Measurements from ENCODE around the gene TSPAN3.
A peak's percentile ranks its signal among the peaks of the same experiment; 100 is the strongest.

TSPAN3 gene

DNA sequence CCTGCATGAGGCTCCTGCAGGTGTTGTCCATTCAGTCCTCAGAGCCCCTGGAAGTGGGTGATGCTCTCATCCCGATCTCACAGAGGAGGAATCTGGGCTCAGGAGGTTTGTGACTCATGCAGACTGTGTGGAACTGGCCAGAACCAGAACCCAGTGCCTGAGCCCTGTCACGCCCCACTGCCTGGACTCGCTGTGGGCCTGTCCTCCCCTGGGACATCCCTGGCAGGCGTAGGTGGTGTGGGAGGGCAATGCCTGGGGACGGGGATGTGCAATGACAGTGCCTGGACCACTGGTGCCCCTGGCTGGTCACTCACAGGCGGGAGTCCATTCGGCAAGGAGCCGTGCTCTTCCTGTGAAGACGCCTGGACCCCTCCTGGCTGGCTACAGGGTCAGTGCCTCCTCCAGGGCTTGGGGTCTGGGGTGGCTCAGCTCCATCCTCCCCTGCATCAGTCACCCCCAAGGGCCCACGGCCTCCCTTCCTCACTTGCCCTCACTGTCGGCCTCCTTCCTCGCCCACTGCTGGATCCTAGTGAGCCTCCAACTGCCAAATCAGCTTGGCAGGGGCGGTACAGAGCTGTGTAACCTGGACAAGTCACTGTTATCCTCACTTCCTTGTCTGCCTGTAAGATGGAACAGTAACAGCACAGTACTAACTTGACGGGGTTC, 61.1 kb downstream of the TSPAN3 start:
- no peak for DNase-seq (ENCODE audit: low read depth in 2 of 2)

DNA sequence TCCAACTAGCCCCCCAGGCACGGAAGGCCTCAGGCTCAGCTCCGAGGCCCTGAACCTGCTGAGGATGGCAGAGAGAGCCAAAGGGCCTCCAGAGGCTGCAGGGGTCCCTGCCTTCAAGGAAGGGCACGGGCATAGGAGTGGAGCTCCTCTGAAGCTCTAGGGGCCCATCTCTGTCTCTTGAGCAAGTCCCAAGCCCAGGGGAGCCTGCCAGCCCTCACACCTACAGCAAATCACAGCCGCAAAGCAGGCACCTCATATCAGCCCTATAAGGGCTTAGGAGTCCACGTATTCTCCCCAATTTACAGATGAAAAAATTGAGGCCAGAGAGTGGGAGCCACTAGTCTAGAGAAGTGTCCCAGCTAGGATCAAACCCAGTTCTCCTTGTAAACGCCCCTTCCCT, 61.7 kb downstream of the TSPAN3 start:
- no peak for DNase-seq (ENCODE audit: low read depth in 2 of 2)

GRCh38 chr15:77004189-77004588, 66.7 kb downstream of the TSPAN3 start:
- DNase-seq (ENCODE audit: low read depth in 2 of 2): no peak

GRCh38 chr15:77002954-77003912, 67.7 kb downstream of the TSPAN3 start:
- DNase-seq (ENCODE audit: low read depth in 2 of 2): no peak

DNA sequence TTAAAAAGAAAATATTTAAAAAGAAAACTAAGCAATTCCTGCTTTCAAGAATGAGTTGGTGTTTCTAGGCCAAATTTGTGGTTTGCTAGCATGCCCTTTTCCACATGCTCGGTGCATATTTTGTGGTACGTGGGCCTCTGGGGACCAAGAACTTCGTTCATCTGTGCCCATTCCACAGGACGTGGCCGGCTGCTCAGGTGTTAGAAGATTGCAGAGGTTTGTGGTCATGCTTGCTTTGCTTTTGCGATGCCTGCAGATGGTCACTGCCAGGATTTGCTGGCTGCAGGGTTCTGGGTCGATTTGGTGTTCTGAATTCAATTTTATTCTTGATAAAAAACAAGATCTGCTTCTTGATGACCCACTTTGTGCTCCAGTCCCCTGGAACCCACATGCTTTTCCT, 68.5 kb downstream of the TSPAN3 start:
- DNase-seq (ENCODE audit: low read depth in 2 of 2): no peak

- DNase-seq (ENCODE audit: low read depth in 2 of 2): no peak
Observed at GRCh38 chr15:77001966-77002365, 68.9 kb downstream of the TSPAN3 start.

DNA sequence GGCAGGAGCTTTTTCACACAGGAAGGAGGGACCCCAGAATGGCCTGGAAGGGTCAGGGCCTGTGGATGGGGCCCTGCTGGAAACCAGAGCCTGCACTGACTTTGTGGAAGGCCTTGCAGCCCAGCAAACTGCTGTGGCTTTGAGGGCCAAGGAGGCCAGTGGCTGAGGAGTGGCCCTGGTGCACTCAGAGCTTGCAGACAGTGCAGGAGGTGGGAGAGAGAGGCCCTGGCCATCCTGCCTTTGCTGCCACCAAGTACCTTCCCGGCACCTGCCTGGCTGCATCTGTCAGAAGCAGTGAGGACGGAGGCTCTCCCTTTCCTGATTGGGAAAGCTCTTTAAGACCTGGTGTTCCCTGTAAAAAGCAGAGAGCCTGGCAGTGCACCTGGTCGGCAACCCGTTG, 69.6 kb downstream of the TSPAN3 start:
- DNase-seq (ENCODE audit: low read depth in 2 of 2): no peak

GRCh38 chr15:76999996-77000395, 70.9 kb downstream of the TSPAN3 start:
- no peak for DNase-seq (ENCODE audit: low read depth in 2 of 2)

DNA sequence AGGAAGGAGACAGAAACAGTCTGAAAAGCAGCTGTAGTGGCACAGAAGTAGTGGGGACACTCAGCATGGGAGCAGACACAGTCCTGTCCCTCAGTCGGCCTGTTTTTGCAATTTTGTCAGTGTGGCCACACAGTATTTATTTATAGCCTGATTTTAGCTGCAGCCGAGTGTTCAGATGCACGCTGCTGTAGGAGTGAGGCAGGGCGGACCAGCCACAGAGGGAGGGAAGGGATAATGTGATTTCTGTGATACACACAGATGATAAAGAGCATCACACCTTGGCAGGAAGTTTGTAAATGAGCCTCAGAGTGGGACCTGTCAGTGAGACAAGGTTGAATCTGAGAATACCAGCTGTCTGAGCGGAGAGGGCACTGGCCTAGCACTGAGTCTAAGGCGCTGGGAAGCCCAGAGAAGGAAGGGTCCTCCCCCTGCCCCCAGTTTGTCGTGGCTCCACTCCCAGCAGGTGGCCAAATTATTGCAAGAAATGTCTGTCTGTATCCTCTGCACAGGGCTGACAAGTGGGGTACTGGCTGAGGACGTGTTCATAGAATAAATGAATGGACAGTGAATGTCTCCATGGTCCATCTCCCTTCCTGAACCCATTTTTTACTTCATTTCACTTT, 72.1 kb downstream of the TSPAN3 start:
- no peak for DNase-seq (ENCODE audit: low read depth in 2 of 2)

- DNase-seq (ENCODE audit: low read depth in 2 of 2): peak in 1 of 2 donors; percentile 37
Observed at GRCh38 chr15:76996526-76997401, 74.1 kb downstream of the TSPAN3 start.

DNA sequence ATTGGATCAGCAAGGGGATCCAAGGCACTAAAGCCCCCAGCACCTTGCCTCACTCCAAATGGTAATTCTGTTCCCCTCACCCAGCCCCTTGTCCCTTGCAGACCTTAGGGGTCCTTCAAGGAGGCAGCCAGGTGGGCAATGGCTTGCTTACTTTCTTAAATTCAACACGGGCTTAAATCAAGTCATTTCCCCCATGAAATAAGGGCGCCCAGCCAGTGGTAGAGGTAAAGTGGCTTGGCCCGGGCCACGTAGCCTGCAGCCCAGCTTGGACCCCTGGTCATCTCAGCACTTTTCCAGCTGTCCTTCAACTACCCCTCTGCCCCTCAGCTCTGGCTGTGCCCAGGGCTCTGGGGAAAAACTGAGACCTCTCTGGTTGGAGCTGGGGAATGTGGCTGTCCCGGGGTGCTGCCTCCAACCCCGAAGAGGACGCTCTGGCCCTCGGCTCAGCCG, 74.8 kb downstream of the TSPAN3 start:
- no peak for DNase-seq (ENCODE audit: low read depth in 2 of 2)

DNA sequence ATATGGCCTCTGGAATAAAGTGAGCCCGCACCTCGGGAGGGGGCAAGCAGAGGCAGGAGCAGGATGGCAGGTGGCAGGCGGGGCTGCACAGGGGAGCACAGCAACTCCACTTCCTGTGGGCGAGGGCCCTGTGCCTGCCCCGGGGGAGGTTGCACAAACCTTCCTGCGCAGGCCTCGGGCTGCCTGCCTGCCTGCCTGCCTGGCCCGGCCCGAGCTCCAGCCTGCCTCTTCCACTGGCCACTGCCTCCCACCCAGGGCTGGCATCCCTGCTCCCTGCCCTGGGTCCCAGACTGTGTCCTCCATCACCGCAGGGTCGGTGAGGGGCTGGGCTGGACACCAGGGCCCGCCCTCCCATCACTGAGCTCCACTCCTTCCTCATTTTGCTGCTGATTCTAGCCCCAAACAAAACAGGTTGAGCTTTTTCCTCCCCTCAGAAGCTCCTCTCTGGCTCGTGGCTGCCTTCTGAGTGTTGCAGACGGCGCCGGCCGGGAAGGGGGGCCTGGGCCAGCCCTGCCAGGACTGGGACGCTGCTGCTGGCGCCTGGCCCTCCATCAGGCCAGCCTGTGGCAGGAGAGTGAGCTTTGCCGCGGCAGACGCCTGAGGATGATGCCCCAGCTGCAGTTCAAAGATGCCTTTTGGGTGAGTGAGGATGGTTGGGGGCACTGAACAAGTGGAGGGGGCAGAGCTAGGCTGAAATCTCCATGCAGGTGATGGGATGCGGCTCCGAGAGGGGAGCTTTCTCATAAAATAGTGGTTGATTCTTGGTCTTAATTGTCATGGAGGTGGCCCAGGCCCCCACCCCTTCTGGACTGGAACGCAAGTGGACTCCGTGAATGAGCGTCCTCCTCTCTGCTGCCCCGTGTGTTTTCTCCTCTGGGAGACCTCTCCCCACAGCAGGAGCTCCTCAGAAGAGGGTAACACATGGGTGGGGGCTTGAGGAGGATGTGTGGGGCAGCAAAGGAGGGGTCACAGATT, 75.7 kb downstream of the TSPAN3 start, which contains the start of gene PSTPIP1:
Gene PSTPIP1 (plus strand): TSS at position 156 of the 975 bp plus-strand sequence. CDS start 448 bp downstream, at position 604.
- peak in 1 of 2 donors; percentile 43 for DNase-seq (ENCODE audit: low read depth in 2 of 2)

DNA sequence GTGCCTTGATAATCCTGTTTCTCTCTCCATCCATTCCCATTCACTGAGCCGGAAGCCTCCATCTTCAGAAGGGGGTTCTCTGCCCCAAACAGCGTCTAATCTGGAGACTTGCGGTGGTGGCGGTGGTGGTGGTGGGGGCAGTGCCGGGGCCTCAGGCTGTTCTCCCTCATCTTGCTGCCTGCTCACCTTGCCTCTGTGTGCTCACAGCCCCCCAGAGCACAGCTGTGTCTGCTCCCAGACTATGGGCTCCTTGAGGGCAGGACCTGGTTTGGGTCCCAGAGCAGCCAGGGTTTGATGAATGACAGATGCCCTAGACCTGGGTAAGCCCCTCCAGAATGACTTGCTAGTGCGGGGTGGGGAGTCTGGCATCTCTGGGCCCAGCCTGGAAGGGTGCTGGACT, 76.4 kb downstream of the TSPAN3 start:
- DNase-seq (ENCODE audit: low read depth in 2 of 2): no peak

DNA sequence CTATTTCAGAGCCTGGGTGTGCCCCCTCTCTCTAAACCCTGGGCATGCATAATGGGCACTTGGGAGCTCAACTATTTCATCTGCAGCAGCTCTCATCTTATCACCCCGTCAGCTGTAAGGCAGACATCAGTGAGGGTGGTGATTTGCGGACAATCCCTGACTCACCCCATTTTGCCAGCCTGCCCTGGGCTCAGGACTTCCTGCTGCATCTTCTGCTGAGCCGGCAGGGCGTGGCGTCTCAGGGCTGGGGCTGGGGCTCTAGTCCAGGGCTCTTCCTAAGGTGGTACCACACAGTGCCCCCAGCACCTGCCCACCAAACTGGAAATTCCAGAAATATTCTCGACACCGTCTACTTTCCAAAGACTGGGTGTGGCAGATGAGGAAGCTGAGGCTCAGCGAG, 76.9 kb downstream of the TSPAN3 start:
- peak in 1 of 2 donors; percentile 36 for DNase-seq (ENCODE audit: low read depth in 2 of 2)

GRCh38 chr15:76993114-76993725, 77.7 kb downstream of the TSPAN3 start:
- no peak for DNase-seq (ENCODE audit: low read depth in 2 of 2)

GRCh38 chr15:76991741-76992645, 78.9 kb downstream of the TSPAN3 start:
- no peak for DNase-seq (ENCODE audit: low read depth in 2 of 2)
